CD4-positive, alpha-beta T cell treated with Interleukin-4 for 4 hours (primary cell): Measurements from ENCODE around the gene MXD4.

Experiments used
- DNase-seq: peaks from one replicate; pipeline ENCODE4 v3.0.0-alpha.2; 2020

MXD4 gene

DNA sequence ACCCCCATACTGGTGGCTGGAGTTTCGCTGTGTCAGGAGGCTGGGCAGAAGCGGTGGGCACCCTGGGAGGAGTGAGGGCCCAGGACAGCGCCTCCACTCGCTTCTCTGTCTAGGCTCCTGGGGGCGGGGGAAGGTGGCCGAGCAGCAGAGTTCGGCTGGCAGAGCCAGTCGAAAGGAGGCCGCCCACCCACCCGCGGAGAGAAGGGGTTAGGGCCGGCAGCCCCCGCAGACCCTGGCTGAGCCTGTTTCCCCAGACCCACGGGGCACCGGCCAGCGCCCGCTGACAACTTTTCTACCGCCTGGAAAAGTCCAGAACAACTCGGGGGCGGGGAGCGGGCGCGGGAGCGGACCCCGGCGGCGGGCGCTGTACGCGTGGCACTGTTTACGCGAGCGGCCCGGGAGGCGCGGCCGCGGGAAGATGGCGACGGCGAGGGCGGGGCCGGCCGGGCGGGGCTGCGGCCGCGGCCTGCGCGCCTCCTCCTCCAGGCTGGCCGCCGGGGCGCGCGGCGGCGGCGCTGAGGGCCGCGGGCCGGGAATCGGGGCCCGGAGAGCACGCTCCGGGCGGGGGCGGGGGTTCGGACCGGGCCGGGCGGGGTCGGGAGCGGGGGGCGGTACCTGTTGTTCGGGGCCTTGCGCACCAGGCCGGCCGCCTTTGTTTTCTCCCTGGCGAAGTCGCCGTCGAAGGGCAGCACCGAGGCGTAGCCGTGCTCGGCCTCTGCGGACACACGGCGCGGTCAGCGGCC is 628 bp downstream of the MXD4 start:
- peak; percentile 29 for DNase-seq

DNA sequence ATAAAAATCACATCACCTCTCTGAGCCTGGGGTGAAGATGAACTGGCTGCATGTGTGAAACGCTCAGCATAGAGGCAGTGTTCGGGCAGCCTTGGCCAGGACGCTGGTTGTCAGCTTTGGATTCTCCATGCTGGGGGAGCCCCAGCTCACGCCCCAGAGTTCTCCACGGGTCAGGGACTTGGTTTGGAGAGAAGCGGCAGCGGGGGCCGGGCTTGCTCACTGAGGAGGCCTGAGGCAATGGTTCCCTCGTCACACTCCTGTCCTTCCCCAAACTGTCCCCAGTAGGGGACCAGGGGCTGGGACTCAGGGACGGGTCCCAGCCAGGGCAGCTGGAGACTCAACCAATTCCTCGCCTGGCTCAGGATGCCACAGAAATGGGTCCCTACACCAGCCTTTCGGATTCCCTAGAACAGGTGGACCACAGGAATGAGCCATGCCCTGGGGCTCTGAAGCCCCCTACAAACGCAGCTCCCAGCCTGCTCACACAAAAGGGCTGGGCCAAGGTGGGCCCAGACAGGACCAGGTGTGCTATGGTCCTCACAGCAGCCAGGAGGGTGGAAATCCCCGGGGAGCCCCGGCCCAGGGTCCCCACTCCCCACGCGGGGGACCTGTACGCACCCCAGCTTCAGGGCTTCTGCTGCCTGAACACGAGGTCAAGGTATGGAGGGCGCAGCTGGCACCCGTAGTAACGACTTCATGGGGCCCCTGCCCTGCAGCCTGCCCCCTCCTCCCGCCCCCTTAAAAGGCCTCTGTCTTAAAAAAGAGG is 1.4 kb downstream of the MXD4 start:
- DNase-seq, result no peak

DNA sequence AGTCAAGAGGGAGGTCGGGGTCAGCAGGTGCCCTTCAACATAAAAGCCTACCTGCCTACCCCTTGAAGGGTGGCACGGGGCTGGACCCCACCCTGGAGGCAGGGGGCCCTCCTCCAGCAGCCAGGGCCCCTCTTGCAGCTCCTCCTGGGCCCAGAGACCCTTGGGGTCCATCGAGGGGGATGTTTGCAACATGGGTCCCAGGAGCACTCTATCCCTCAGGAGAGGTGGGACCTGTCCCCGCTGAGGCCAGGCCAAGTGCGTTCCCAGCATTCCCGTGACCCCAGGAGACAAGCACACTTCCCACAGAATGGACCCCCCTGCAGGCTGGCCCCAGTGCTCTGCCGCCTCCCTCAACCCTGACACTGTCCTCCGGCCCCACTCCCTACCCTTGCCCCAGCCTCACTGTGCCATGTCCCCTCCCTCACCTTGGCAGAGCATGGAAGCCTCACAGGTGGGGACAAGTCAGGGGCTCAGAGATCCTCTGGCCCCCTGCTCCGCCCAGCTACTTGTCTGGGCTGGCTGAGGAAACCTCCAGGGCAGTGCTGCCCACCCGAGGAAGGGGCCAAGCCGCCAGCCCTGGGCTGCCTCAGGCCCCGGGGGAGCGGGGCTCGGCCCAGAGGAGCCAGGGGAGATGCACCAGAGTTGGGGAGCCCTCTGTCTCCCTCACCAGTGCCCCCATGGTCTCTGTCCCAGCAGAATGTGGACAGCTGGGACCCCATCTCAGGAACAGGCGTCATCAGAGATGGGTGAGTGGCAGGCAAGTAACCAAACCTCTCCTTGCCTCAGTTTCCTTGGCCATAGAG is 2.2 kb downstream of the MXD4 start:
- DNase-seq, result no peak

DNA sequence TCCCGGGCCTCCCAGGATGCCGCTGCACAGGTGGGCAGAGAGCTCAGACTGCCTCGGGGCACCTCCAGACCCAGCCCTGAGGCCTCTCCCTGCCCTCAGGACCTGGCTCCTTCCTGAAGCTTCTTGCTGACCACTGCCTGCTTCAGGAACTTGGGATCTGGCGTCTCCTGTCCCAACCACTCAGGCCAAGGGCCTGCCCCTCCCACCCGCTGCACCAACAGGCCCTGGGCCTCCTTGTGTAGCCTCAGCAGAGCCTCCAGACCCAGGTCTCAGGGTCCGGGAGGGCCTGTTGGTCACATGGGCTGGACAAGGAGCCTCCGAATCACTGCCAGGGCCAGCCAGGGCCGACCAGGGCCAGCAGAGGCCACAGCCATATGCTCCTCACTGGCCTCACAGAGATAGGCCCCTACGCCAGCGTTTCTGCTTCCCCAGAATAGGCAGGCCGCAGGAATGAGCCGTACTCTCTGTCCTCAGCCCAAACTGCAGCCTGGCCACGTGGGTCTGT is 2.8 kb downstream of the MXD4 start:
- no peak for DNase-seq

DNA sequence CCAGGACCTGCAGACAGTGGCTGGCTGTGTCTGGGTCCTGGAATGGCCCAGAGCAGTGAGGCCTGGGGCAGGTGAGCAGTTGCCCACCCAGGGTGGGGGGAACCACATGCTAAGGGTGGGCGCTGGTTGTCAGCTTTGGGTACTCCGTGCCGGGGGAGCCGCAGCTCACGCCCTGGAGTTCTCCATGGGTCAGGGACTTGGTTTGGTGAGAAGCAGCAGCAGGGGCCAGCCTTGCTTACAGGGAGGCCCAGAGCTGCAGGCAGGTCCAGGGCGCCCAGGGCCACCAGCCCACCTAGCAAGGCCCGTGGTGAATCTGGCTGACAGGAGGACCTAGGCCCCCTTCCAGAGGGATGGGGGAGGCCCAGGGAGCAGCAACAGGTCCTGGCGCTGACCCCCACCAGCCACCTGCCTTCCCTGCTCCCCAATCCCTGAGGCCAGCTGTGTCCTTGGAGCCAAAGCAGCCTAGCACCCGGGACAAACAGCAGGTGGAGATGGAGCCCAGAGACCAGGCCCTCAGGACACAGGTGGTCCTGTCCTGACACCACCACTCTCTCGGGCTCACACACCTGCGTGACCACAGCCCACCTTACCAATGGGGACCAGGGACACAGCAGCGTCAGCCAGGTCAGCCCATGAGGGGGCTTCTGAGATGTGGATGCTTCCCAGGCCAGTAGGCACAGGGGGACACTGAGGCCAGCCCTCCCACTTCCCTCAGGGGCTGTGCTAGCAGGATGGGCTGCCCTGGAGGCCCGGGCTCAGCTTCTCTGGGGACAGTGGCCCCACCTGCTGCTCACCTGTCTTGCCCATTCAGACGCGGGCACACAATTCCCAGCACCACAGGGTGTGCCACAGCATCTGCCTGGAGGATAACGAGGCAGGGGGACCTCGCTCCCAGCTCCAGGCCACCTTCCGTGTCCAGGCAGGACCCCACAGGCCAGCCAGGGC is 3.5 kb downstream of the MXD4 start:
- DNase-seq, result no peak

DNA sequence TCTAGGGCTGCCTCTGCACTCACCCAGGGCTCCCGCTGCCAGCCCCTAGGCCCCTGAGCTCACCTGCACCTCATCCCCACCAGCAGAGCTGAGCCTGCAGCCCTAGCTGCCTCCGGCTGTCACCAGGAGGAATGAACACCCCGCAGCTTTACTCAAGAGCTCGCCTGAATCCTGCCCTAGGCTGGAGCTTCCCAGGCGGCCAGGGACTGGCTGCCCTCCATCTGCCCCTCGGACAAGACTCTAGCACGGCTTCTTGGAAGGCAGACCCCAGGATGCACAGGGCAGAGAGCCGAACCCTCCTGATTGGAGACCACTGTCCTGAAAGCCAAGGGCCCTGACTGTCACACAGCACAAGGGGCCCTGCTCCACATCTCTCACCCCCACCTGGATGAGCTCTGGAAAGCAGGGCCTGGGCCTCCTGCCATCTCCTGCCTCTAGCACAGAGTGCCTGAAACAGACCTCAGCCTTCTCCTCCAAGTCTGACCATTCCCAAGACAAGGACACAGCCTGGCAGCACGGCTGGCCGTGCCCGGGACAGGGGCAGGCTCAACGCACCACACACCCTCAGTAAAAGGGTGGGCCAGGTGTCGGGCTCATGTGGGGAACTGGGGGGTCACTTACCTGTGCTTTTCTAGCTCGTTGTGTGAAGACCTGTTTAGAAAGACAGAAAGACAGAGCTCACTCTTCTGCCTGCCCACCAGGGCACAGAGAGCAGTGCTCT is 4.4 kb downstream of the MXD4 start:
- no peak for DNase-seq

DNA sequence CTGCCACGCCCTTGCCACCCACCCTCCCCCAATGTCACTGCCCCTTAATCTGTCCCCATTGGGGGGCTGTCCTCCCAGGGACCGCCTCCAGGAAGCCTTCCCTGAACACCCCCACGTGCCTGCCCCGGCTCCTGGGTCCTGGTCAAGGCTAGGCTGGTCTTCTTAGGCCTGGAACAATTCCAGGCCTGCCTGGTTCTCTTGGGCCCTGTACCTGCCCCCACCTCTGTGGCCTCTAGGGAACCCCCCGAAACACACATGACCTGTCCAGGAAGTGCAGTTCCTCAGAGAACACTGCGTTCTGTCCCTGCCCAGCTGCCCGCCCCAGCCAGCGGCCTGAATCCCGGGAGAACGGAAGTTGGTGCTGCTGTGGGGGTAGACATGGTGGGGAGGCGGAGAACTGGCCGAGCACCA is 5.1 kb downstream of the MXD4 start:
- DNase-seq, result no peak

DNA sequence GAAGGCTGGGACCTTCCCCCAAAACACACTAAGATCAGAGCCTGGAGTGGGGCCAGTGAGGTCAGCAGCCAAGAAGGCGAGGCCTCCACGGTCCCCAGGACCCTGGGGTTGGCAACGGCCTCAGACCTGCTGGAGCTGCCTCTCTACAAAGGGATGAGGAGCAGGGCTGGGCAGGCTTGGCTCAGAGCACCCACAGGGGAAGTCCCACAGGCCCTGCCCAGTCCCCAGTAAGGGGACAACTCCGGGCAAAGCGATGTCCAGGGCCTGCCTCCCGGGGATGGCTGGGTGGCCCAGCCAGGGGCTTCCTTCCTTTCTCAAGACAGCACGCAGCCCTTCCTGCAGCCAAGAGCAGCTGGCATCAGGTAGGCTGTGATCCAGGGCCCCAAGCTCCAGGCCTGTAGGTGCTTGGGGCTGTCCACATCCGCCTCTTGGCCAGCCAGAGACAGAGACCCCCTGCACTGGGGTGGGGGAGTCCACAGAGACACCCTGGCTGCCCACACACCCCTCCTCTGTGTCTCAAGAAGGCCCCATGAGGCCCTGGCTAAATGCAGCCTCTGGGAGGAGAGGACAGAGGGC is 5.7 kb downstream of the MXD4 start:
- no peak for DNase-seq

DNA sequence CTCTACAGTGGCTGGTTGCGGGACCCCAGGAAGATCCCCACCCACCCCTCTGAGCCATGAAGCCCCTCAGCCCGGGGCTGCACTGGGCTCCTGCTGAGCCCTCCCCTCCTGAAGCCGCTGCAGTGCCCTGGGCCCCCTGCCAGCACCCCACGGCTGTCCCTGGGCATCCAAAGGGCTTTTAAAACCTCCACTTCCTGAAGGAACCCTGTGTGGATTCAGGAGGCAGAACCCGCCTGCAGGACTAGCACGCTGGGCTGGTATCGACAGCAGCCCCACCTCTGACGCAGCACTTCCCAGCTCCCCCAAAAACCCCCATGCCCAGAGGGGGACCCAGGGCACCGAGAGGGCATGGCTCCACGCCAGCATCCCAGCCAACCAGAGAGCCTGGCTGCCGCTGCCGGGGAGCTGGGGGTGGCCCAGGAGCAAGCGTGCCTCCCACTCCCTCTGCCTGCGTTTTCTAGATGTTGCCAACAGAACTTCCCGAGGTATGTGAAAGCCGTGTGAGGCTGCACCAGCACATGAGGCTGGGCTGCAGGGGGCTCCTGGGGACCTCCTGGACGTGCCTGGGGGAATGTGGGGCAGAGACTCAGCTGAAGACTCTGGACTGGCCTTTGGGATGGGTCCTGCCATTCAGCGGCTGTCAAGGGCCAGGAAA is 6.3 kb downstream of the MXD4 start:
- no peak for DNase-seq

DNA sequence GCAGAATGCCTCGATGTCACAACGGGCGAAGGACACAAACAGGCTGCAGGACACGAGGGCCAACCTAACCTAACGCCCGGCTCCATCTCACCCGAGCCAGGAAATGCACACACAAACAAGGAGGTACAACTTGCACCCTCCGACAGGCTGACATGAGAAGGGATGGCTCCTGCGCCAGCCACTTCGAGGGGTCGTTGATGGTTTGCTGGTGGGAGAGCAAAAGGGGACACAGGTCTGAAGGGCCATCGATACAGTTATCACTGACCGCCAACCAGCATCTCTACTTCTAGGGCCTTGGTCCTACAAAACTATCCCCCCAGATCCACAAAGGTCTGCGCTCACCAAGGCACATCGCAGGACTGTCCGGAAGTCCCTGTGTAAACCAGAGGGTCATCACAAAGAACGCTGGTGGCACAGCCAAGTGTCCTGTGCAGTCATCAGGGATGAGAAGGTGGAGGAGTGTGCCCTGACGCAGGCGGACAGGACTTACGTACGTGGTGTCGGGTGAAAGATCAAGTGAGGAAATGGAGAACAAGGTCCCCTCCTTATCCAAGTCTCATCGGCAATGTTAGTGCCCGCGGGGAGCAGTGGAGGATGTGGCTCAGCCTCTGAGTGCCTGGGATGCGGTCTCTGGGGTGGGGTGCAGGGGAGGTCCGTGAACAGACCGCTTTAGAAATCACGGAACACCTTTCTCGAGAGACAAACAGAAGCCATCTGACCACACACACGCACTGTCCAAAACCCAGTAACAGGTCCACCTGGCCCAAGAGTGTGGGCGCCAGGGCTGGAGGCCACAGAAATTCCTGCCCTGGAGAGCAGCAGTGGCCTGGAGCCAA is 7.0 kb downstream of the MXD4 start:
- DNase-seq, result no peak

DNA sequence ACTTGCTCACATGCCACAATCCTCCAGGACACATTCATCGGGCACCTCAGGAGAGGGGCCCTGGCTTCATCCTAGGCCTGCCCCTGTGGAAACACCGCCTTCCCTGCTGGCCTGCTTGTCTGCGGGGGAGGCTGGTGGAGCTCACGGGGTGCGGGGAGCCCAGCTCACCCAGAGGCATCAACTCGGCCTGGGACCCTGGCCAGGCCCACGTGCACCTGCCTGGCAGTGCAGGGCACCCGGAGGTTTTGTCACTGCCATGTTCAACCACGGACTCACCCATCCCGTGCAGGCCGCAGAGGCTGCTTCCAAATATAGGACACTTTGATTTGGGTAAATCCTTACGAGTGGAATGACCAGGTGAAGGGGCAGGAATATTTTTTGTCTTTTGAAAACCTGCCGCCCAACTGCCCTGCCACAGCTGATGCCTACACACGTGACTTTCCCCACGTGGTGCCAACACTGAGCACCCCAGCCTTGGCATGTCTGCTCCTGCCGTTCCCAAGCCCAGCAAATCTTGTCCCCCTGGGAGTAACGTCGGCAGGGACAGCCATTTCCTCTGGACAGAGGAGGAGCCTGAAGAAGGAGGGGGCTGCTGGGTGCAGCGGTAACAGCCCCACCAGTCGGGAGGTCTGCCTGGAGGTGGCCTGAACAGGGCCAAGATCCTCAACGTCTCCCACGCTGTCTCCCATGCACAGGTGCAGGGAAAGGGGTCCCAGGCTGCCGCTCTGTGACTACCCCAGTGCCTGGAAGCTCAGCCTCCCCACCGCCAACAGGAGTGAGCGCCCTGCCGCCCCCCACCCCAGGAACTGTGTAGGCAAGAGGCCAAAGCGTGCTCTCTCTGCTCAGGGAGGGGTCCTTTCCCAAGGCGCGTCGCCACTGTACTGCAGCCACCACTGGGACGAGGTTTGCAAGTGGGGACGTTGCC is 8.5 kb downstream of the MXD4 start:
- DNase-seq, result no peak

DNA sequence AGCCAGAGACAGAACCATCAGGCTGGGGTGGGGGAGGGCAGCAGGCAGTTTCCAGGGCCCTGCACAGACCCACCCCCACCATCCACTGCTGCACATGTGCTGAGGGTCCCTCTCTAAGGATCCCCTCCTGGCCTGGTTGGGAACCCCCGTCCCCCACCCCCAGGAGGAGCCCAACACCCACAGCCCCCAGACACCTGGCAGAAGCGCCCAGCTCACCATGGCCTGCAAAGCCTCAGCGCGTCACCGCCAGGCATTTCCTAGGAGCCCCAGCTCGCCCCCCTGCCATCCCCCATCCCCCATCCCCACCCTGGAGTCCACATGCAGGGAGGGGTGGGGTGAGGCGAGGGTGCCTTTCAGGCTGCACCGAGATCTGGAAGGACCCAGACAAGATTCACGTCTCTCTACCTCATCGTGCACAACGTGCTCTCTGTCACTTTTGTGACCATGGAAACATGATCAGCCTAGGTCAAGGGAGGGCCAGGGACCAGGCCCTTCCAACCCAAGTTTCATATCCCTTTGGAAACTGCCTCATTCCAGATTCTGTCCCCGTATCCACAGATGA is 9.3 kb downstream of the MXD4 start:
- DNase-seq, result no peak

DNA sequence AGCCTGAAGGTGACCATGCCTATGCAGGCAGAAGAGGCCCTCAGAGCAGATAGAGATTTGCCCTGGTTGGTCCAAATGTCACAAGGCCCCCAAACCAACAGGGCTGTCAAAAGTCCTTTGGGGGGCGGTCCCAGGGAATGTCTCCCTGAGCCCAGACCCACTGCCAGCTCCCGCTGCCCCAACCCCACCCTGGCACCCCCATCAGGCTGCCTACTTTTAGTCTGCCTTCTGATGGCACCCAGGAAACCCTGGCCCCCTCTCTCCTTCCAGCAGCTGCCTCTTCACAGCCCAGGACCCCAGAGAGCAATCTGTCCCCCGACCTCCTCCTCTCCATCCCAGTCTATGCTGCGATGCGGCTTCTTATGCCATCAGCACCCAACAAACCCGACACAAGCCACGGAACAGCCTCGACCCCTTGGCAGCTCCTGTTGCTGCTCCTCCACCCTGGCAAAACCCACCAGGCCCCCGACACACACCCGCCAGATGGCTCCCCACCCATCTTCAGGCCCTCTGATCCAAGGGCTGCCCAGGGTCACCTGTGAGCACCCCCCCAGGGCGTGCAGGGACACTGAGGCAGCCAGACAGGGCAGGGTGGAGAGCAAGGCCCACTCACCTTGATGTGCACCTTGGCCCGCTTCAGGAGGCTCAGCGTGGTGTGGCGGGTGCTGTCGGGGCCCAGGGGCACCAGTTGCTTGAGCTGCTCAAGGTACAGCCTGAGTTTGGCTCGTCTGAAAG is 9.9 kb downstream of the MXD4 start:
- no peak for DNase-seq

DNA sequence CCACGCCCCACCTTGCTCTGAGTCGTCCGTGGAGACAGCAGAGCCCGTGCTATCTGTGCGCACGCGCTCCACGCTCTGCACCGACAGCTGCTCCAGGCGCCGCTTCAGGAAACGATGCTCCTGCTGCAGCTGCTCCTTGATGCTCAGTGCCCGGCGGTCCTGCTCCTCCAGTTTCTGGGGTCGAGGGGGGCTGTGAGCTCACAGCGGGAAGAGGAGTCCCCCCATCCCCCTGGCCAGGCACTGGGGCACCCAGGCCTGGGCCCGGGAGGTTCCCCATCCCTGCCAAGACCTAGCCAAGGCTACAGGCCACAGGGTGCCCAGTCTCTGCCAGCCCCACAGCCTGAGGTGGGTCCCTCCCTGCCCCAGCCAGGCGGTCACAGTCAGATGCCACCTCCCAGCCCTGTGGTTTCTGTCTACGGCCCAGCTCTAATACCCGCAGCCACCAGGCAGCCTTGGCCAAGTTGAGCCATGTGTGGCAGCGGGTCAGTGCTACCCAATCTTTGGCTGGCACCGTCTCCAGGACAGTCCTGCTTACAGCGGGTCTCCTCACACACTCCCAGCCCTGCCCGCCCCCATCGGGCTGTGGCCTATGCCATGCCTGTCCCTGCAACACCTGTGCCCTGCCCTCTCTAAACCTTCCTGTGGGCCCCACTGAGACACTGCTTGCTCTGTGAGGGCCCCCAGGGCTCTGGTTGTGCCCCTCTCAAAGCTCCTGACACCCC is 10.7 kb downstream of the MXD4 start:
- DNase-seq, result no peak

DNA sequence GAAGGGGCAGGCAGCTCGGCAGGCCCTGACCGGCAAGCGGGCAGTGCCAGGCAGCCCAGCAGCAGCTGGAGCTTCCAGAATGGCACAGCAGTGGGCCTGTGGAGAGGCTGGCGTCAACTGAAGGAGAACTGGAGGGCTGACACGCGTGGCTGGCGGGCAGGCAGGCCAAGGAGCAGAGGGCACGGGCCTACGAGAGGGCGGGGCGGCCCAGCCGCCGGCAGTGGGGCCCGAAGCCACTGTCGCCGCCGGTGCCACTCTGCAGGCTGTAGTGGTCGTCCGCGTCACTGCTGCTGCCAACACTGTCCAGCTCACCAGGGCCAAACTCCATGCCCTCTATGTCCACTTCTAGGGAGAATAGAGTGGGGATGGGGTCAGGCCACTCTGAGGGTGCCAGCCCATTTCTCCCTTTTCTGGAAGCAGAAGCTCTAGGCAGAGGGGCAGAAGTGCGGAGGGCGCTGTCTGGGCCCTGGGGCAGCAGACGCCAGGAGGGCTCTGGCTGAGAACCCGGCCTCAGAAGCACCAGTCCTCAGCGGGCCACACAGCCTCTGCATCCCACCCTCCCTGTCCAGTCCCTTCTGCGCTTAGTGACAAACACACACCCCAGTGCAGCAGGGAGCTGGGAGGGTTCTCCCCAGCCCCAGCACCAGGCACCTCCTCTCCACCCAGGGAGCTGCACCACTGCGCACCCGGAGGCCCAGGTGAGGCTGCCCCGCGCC is 11.4 kb downstream of the MXD4 start:
- no peak for DNase-seq
